ENCODE measurements around the gene KRCC1.
"Not testable (repeated sequence)": the region's sequence is repeated elsewhere in the genome, so short reads cannot be mapped to it uniquely, and the experiment has no call there.

The KRCC1 gene

GRCh38 chr2:88038263-88039105 lies 17.1 kb downstream of the KRCC1 start:
- peak; percentile 46 for DNase-seq (ENCODE audit: low spot score)

GRCh38 chr2:88036606-88037005 lies 19.0 kb downstream of the KRCC1 start:
- DNase-seq (ENCODE audit: low spot score), result no peak

GRCh38 chr2:88036182-88036581 lies 19.4 kb downstream of the KRCC1 start:
- no peak for DNase-seq (ENCODE audit: low spot score)

GRCh38 chr2:88032070-88032702 lies 23.4 kb downstream of the KRCC1 start:
- DNase-seq (ENCODE audit: low spot score), result no peak

- no peak for DNase-seq (ENCODE audit: low spot score)
Observed at GRCh38 chr2:88028931-88029330, 26.7 kb downstream of the KRCC1 start.

GRCh38 chr2:88027697-88028389 lies 27.7 kb downstream of the KRCC1 start:
- DNase-seq (ENCODE audit: low spot score), result no peak

- no peak for DNase-seq (ENCODE audit: low spot score)
Observed at GRCh38 chr2:88024509-88024908, 31.1 kb downstream of the KRCC1 start.

GRCh38 chr2:88022669-88022921 lies 33.0 kb downstream of the KRCC1 start:
- DNase-seq (ENCODE audit: low spot score), result no peak

- no peak for DNase-seq (ENCODE audit: low spot score)
Observed at GRCh38 chr2:88019985-88020384, 35.6 kb downstream of the KRCC1 start.

- no peak for DNase-seq (ENCODE audit: low spot score)
Observed at GRCh38 chr2:88018909-88019308, 36.7 kb downstream of the KRCC1 start.

GRCh38 chr2:88018077-88018805 lies 37.3 kb downstream of the KRCC1 start:
- not testable (repeated sequence) for DNase-seq (ENCODE audit: low spot score)

- not testable (repeated sequence) for DNase-seq (ENCODE audit: low spot score)
Observed at GRCh38 chr2:88017780-88018038, 37.9 kb downstream of the KRCC1 start.

- DNase-seq (ENCODE audit: low spot score), result peak; percentile 74
Observed at GRCh38 chr2:88016960-88017779, 38.4 kb downstream of the KRCC1 start.

- peak; percentile 72 for DNase-seq (ENCODE audit: low spot score)
Observed at GRCh38 chr2:88016086-88016959, 39.3 kb downstream of the KRCC1 start, which contains the start of gene RNU2-63P. TSS of gene RNU2-63P (minus strand) at chr2:88016547.

GRCh38 chr2:88011011-88011410 lies 44.6 kb downstream of the KRCC1 start:
- no peak for DNase-seq (ENCODE audit: low spot score)

GRCh38 chr2:88010136-88010535 lies 45.4 kb downstream of the KRCC1 start:
- no peak for DNase-seq (ENCODE audit: low spot score)

GRCh38 chr2:88006912-88007439 lies 48.6 kb downstream of the KRCC1 start:
- DNase-seq (ENCODE audit: low spot score), result no peak

- DNase-seq (ENCODE audit: low spot score), result no peak
Observed at GRCh38 chr2:88005776-88006175, 49.8 kb downstream of the KRCC1 start.

GRCh38 chr2:88003074-88003755 lies 52.4 kb downstream of the KRCC1 start:
- no peak for DNase-seq (ENCODE audit: low spot score)

GRCh38 chr2:88002359-88002707 lies 53.2 kb downstream of the KRCC1 start:
- DNase-seq (ENCODE audit: low spot score), result no peak

All from LoVo (cell line).